Jurkat, Clone E6-1 (cell line): ENCODE results near the gene C1QTNF8.
"Not testable (repeated sequence)": the region's sequence is repeated elsewhere in the genome, so short reads cannot be mapped to it uniquely, and the experiment has no call there.

Experiments used
- DNase-seq: peaks from one replicate; pipeline ENCODE4 v3.0.0-alpha.2; 2011; ENCODE audit warnings: low read depth, low spot score
- H3K4me3 ChIP-seq: 2 replicates; pipeline ENCODE4 v1.5.1; 2011; ENCODE audit warnings: mild to moderate bottlenecking, low read length, control low read depth, moderate library complexity

C1QTNF8 gene

GRCh38 chr16:1098266-1098991, 2.4 kb upstream of the C1QTNF8 start:
- DNase-seq: no peak
- no peak overlapping the region for H3K4me3 ChIP-seq

- no peak for DNase-seq
- no peak overlapping the region for H3K4me3 ChIP-seq
Observed at GRCh38 chr16:1097800-1098199, 1.8 kb upstream of the C1QTNF8 start.

GRCh38 chr16:1097156-1097555, 1.1 kb upstream of the C1QTNF8 start:
- no peak overlapping the region for H3K4me3 ChIP-seq
- DNase-seq: no peak

GRCh38 chr16:1095450-1096168, 435 bp downstream of the C1QTNF8 start:
- H3K4me3 ChIP-seq: no peak overlapping the region
- DNase-seq: no peak

GRCh38 chr16:1094601-1095449, 1.2 kb downstream of the C1QTNF8 start:
- DNase-seq: no peak
- H3K4me3 ChIP-seq: no peak overlapping the region

GRCh38 chr16:1094124-1094479, 1.9 kb downstream of the C1QTNF8 start:
- DNase-seq: no peak
- H3K4me3 ChIP-seq: no peak overlapping the region

GRCh38 chr16:1093284-1094123, 2.5 kb downstream of the C1QTNF8 start:
- H3K4me3 ChIP-seq: no peak overlapping the region
- peak; percentile 28 for DNase-seq

GRCh38 chr16:1092685-1093283, 3.3 kb downstream of the C1QTNF8 start:
- DNase-seq, H3K4me3 ChIP-seq: not testable (repeated sequence)

- no peak for DNase-seq
- H3K4me3 ChIP-seq: no peak overlapping the region
Observed at GRCh38 chr16:1091992-1092552, 4.0 kb downstream of the C1QTNF8 start.

GRCh38 chr16:1090620-1091587, 5.1 kb downstream of the C1QTNF8 start:
- no peak for DNase-seq
- no peak overlapping the region for H3K4me3 ChIP-seq

- no peak overlapping the region for H3K4me3 ChIP-seq
- DNase-seq: no peak
Observed at GRCh38 chr16:1089822-1090619, 6.0 kb downstream of the C1QTNF8 start.

- DNase-seq: no peak
- H3K4me3 ChIP-seq: no peak overlapping the region
Observed at GRCh38 chr16:1089439-1089821, 6.6 kb downstream of the C1QTNF8 start.

GRCh38 chr16:1088295-1089170, 7.5 kb downstream of the C1QTNF8 start:
- H3K4me3 ChIP-seq: no peak overlapping the region
- DNase-seq: no peak

- DNase-seq, H3K4me3 ChIP-seq: not testable (repeated sequence)
Observed at GRCh38 chr16:1086443-1086842, 9.6 kb downstream of the C1QTNF8 start.

- no peak overlapping the region for H3K4me3 ChIP-seq
Observed at GRCh38 chr16:1084971-1085370, 11.1 kb downstream of the C1QTNF8 start.

More at GRCh38 chr16:1084971-1085370, 11.1 kb downstream of the C1QTNF8 start:
- no peak for DNase-seq
